ENCODE data around the gene FAM163A.
A peak's percentile ranks its signal among the peaks of the same experiment; 100 is the strongest.
"Not testable (repeated sequence)": the region's sequence is repeated elsewhere in the genome, so short reads cannot be mapped to it uniquely, and the experiment has no call there.

The FAM163A gene

DNA sequence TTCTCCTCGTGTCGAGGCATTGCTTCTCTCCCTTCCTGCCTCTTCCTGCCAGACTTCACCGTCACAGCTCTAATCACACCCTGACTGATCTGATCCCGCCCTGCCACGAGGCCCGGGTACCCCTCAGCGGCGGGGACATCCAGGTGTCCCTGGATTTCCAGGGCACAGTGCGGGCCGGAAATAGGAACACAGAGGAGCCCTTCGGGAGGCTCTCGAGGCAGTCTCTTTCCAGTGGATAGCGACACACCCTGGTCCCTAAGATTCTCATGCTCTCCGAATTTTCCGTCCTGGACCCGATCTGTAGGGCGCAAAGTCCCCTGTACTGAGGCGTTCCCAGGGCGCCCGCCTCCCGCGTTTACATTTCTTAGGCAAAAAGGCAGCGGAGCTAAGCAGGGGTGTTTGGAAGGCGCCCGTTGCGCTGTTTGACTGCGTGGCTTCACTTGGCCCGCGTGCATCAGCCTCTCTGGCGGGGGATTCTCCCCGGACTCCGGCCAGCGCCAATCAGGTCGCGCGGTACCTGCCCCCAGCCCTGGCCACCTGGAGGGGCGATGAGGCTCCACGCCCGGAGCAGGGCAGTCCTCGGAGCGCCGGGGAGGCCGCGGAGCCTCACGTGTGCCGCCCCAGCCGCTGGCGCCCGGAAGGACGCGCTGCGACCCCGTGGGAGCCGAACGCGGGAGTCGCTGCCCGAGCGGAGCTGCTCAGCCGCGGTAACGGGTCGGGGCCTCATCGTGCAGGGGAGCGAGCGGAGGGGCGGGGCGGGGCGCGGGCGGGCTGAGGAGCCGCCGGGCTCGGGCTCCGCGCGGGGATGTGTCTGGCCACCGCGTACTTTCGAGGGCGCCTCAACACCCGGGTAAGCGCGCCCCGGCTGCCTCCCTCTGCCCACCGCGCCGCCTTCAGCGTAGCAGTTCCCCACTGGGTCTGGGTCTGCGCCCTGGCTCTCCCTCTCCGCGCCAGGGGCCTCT is at the start of gene FAM163A:
Gene FAM163A (plus strand): TSS at position 575 of the 962 bp plus-strand sequence. CDS start 69,807 bp downstream, outside the sequence.
- Histone ChIP-seq H3K27me3 (ENCODE audit: control insufficient read depth, insufficient read depth, low read length) (peaks cover 82% of the 10 kb centered on the region), H3K36me3 (ENCODE audit: control insufficient read depth, insufficient read depth, low read length) (no peaks in the 10 kb centered on the region), H3K9me3 (ENCODE audit: control insufficient read depth, insufficient read depth, low read length) (no peaks in the 10 kb centered on the region), H3K4me3 (ENCODE audit: low read depth, low read length) (peak within 1 kb of the TSS; percentile 55), H3K4me1 (ENCODE audit: control insufficient read depth, insufficient read depth, low read length) (peaks cover 6% of the 10 kb centered on the region), H3K9ac (ENCODE audit: low read depth, low read length) (peak within 1 kb of the TSS; percentile 47)

DNA sequence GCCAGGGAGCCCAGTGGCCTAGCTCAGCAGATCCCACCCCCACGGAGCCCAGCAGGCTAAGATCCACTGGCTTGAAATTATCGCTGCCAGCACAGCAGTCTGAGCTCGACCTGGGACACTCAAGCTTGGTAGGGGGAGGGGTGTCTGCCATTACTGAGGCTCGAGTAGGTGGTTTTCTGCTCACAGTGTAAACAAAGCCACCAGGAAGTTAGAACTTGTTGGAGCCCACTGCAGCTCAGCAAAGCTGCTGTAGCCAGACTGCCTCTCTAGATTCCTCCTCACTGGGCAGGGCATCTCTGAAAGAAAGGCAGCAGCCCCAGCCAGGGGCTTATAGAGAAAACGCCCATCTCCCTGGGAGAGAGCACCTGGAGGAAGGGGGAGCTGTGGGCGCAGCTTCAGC is 48.6 kb upstream of the FAM163A start:
- not testable (repeated sequence) for H3K4me3 ChIP-seq (ENCODE audit: low read depth, low read length); H3K36me3 ChIP-seq (ENCODE audit: control insufficient read depth, insufficient read depth, low read length); H3K4me1 ChIP-seq (ENCODE audit: control insufficient read depth, insufficient read depth, low read length); H3K9ac ChIP-seq (ENCODE audit: low read depth, low read length); H3K9me3 ChIP-seq (ENCODE audit: control insufficient read depth, insufficient read depth, low read length); H3K27me3 ChIP-seq (ENCODE audit: control insufficient read depth, insufficient read depth, low read length)

GRCh38 chr1:179702946-179703539 is 40.0 kb upstream of the FAM163A start:
- H3K4me3 ChIP-seq (ENCODE audit: low read depth, low read length), result no peak overlapping the region

DNA sequence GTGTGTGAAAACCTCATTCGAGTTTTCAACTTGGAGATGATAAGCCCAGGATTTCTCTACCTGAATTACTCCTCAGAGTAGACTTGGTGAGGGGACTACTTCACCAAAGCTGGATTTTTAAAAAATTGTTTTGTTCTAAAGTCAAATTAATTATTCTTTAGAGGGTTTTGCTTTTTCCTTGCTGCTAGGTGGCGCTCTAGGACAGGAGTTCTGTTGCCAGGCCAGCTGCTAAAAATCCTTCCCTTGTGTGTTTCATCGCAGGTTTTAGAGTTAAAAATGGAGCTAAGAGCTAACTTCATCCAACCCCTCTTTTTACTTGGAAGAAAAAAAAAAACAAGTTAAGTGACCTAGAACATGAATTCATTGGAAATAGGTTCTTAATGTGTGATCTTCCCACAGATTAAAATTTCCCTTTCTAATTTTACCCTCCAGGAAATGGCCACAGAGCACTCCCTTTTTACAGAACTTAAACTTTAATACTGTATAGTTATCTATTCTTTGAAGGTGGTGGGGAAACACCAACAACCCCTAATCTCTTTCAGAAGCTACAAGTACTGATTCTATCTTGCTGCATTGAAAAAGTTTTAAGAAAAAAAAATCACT is 36.7 kb upstream of the FAM163A start:
- Histone ChIP-seq H3K9ac (ENCODE audit: low read depth, low read length) (no peak overlapping the region), H3K27me3 (ENCODE audit: control insufficient read depth, insufficient read depth, low read length) (no peaks in the 10 kb centered on the region)

More at GRCh38 chr1:179702946-179703539, 40.0 kb upstream of the FAM163A start:
- H3K9ac ChIP-seq (ENCODE audit: low read depth, low read length), result no peak overlapping the region
- no peaks in the 10 kb centered on the region for H3K9me3 ChIP-seq (ENCODE audit: control insufficient read depth, insufficient read depth, low read length)
- no peaks in the 10 kb centered on the region for H3K4me1 ChIP-seq (ENCODE audit: control insufficient read depth, insufficient read depth, low read length)
- H3K27me3 ChIP-seq (ENCODE audit: control insufficient read depth, insufficient read depth, low read length), result no peaks in the 10 kb centered on the region
- no peaks in the 10 kb centered on the region for H3K36me3 ChIP-seq (ENCODE audit: control insufficient read depth, insufficient read depth, low read length)

DNA sequence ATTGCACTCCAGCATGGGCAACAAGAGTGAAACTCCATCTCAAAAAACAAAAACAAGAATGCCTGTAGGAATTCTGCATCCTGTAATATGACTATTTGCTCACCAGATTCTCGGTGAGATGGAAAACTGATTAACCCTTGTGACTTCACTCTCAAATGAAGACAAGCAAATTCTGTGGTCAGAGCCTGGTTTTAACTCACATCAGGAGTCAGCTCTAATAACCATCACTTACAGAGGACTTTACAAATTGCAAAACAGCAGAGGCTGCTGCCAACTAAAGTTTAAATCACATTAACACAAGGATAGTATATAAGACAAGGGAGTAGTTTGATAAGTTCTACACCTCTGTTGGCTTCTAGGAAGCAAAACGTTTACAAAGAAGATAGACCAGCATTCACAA is 35.7 kb upstream of the FAM163A start:
- Histone ChIP-seq H3K36me3 (ENCODE audit: control insufficient read depth, insufficient read depth, low read length) (no peaks in the 10 kb centered on the region), H3K9ac (ENCODE audit: low read depth, low read length) (no peak overlapping the region), H3K4me1 (ENCODE audit: control insufficient read depth, insufficient read depth, low read length) (no peaks in the 10 kb centered on the region), H3K27me3 (ENCODE audit: control insufficient read depth, insufficient read depth, low read length) (no peaks in the 10 kb centered on the region), H3K9me3 (ENCODE audit: control insufficient read depth, insufficient read depth, low read length) (no peaks in the 10 kb centered on the region), H3K4me3 (ENCODE audit: low read depth, low read length) (no peak overlapping the region)

More for the DNA sequence above, 36.7 kb upstream of the FAM163A start:
- H3K9me3 ChIP-seq (ENCODE audit: control insufficient read depth, insufficient read depth, low read length), result no peaks in the 10 kb centered on the region
- no peak overlapping the region for H3K4me3 ChIP-seq (ENCODE audit: low read depth, low read length)
- H3K36me3 ChIP-seq (ENCODE audit: control insufficient read depth, insufficient read depth, low read length), result no peaks in the 10 kb centered on the region
- no peaks in the 10 kb centered on the region for H3K4me1 ChIP-seq (ENCODE audit: control insufficient read depth, insufficient read depth, low read length)

DNA sequence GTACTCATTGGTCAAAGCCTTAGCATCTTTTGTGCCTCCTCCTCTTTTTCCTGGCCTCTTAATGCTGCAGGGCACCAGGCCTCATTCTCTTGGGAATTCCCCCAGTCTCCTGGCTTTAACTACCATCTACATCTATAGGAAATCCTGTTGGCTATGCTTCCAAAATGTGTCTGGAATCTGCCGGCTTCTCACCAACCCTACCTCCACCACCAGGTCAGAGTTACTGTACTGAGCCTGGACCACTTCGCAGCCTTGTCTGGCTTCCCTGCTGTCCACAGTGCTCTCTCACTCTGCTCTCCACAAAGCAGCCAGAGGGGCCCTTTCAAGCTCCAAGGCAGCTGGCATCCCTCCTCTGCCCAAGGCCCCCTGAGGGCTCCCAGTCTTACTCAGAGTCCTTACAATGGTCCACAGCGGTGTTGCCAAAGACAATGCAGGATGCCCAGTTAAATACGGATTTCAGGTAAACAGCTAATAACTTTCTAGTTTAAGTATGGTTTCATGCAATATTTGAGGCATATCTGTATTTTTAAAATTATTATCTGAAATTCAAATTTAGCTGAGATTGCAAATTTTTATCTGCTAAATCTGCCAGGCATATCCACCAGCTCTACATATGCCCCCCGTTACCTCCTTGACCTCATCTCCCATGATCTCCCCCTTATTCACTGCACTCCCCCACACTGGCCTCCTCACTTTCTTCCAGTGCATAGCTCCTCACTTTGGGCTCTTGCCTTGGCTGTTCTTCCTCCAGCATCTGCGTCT is 34.5 kb upstream of the FAM163A start:
- Histone ChIP-seq H3K4me3 (ENCODE audit: low read depth, low read length) (no peak overlapping the region), H3K27me3 (ENCODE audit: control insufficient read depth, insufficient read depth, low read length) (no peaks in the 10 kb centered on the region), H3K9me3 (ENCODE audit: control insufficient read depth, insufficient read depth, low read length) (no peaks in the 10 kb centered on the region), H3K9ac (ENCODE audit: low read depth, low read length) (no peak overlapping the region), H3K36me3 (ENCODE audit: control insufficient read depth, insufficient read depth, low read length) (no peaks in the 10 kb centered on the region), H3K4me1 (ENCODE audit: control insufficient read depth, insufficient read depth, low read length) (no peaks in the 10 kb centered on the region)

GRCh38 chr1:179709841-179710329 is 33.2 kb upstream of the FAM163A start:
- Histone ChIP-seq H3K9me3 (ENCODE audit: control insufficient read depth, insufficient read depth, low read length) (no peaks in the 10 kb centered on the region), H3K27me3 (ENCODE audit: control insufficient read depth, insufficient read depth, low read length) (no peaks in the 10 kb centered on the region), H3K36me3 (ENCODE audit: control insufficient read depth, insufficient read depth, low read length) (no peaks in the 10 kb centered on the region), H3K4me3 (ENCODE audit: low read depth, low read length) (no peak overlapping the region), H3K9ac (ENCODE audit: low read depth, low read length) (no peak overlapping the region), H3K4me1 (ENCODE audit: control insufficient read depth, insufficient read depth, low read length) (no peaks in the 10 kb centered on the region)

DNA sequence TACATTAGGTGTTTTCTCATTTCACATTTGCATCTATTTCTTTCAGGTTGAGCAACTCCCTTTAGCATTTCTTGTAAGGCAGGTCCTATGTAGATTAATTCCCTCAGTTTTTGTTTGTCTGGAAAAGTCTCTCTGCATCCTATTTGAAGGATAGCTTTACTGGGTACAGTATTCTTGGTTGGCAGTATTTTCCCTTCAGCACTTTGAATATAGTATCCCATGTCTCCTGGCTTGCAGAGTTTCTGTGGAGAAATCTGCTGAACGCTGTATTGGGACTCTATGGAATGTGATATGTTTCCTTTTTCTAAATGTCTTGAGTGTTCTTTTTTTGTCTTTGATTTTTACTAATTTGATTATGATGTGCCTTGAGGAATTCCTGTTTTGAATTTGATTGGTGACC is 28.9 kb upstream of the FAM163A start:
- H3K36me3 ChIP-seq (ENCODE audit: control insufficient read depth, insufficient read depth, low read length), result no peaks in the 10 kb centered on the region
- H3K9ac ChIP-seq (ENCODE audit: low read depth, low read length), result no peak overlapping the region
- no peak overlapping the region for H3K4me3 ChIP-seq (ENCODE audit: low read depth, low read length)
- H3K9me3 ChIP-seq (ENCODE audit: control insufficient read depth, insufficient read depth, low read length), result no peaks in the 10 kb centered on the region
- no peaks in the 10 kb centered on the region for H3K4me1 ChIP-seq (ENCODE audit: control insufficient read depth, insufficient read depth, low read length)
- no peaks in the 10 kb centered on the region for H3K27me3 ChIP-seq (ENCODE audit: control insufficient read depth, insufficient read depth, low read length)

DNA sequence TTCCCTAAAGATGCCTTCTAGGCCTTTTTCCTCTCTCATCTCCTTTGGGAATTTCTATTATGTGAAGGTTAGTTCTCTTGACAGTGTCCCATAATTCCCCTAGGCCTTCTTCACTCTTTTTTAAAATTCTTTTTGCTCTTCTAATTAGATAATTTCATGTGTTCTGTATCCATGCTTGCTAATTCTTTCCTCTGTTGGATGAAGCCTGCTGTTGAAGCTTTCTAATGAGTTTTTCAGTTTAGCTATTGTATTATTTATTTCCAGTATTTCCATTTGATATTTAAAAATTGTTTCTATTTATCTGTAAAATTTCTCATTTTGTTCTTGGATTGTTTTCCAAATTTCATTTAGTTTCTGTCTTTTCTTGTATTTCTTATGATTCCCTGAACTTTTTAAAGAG is 28.5 kb upstream of the FAM163A start:
- no peaks in the 10 kb centered on the region for H3K36me3 ChIP-seq (ENCODE audit: control insufficient read depth, insufficient read depth, low read length)
- H3K4me1 ChIP-seq (ENCODE audit: control insufficient read depth, insufficient read depth, low read length), result no peaks in the 10 kb centered on the region
- no peaks in the 10 kb centered on the region for H3K9me3 ChIP-seq (ENCODE audit: control insufficient read depth, insufficient read depth, low read length)
- H3K27me3 ChIP-seq (ENCODE audit: control insufficient read depth, insufficient read depth, low read length), result no peaks in the 10 kb centered on the region
- no peak overlapping the region for H3K4me3 ChIP-seq (ENCODE audit: low read depth, low read length)
- no peak overlapping the region for H3K9ac ChIP-seq (ENCODE audit: low read depth, low read length)

DNA sequence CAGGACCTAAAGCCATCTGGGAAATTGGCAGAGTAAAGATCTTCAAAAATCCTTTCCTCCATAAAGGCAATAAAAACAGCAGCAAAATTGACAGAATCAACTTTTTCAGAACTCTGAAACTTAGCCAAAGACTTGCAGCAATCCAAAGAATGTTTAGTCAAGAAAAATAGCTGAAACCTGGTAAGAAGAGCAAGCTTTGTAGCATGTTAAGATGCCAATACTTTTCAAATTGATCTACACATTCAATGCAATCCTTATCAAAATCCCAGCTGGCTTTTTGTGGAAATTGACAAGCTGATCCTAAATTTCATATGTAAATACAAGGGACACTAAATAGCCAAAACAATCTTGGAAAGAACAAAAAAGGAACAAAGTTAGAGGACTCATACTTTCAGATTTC is 23.8 kb upstream of the FAM163A start:
- H3K4me3 ChIP-seq (ENCODE audit: low read depth, low read length), result no peak overlapping the region
- H3K36me3 ChIP-seq (ENCODE audit: control insufficient read depth, insufficient read depth, low read length), result no peaks in the 10 kb centered on the region
- no peak overlapping the region for H3K9ac ChIP-seq (ENCODE audit: low read depth, low read length)
- H3K9me3 ChIP-seq (ENCODE audit: control insufficient read depth, insufficient read depth, low read length), result no peaks in the 10 kb centered on the region
- no peaks in the 10 kb centered on the region for H3K27me3 ChIP-seq (ENCODE audit: control insufficient read depth, insufficient read depth, low read length)
- H3K4me1 ChIP-seq (ENCODE audit: control insufficient read depth, insufficient read depth, low read length), result no peaks in the 10 kb centered on the region

DNA sequence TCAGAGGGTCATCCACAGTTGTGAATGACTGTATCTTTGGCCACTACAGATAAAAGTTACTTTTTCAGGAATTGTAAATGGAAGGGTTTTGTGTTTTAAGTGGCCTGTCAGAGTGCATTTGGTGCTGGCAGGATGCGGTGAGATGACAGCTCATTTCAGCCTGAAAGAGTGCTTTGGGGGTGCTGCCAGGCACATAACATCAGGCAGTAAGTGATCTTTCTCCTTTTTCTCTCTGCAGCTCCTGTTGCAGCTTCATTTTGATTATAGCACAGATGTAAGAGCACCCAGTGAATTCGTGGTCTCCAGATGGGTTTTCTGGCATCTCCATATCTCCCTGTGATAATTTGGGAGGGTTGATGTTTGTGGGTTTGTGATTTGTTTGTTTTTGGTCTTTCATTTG is 14.8 kb upstream of the FAM163A start:
- Histone ChIP-seq H3K4me3 (ENCODE audit: low read depth, low read length) (no peak overlapping the region), H3K9me3 (ENCODE audit: control insufficient read depth, insufficient read depth, low read length) (no peaks in the 10 kb centered on the region), H3K4me1 (ENCODE audit: control insufficient read depth, insufficient read depth, low read length) (no peaks in the 10 kb centered on the region), H3K36me3 (ENCODE audit: control insufficient read depth, insufficient read depth, low read length) (no peaks in the 10 kb centered on the region), H3K9ac (ENCODE audit: low read depth, low read length) (no peak overlapping the region), H3K27me3 (ENCODE audit: control insufficient read depth, insufficient read depth, low read length) (no peaks in the 10 kb centered on the region)

Measured in iPS-15b (cell line).